Stimulated activated CD8-positive, alpha-beta memory T cell treated with anti-CD3 and anti-CD28 coated beads, Interleukin-12 subunit alpha, Interleukin-12 subunit beta, amount 100 ng/mL, for 24 hours (primary cell): ENCODE results near the gene CFAP91.
"Not testable (repeated sequence)": the region's sequence is repeated elsewhere in the genome, so short reads cannot be mapped to it uniquely, and the experiment has no call there.

ENCODE experiments used
- DNase-seq: peaks from one replicate; pipeline ENCODE4 v3.0.0-alpha.2; 2020; ENCODE audit errors: extremely low read depth

Gene CFAP91

GRCh38 chr3:119677641-119677934, 25.2 kb upstream of the CFAP91 start:
- no peak for DNase-seq

- DNase-seq, result not testable (repeated sequence)
Measured at GRCh38 chr3:119678209-119678608, 24.6 kb upstream of the CFAP91 start.

GRCh38 chr3:119679874-119680273, 22.9 kb upstream of the CFAP91 start:
- DNase-seq, result no peak

- DNase-seq, result no peak
Measured at GRCh38 chr3:119681279-119681678, 21.5 kb upstream of the CFAP91 start.

GRCh38 chr3:119683421-119683820, 19.4 kb upstream of the CFAP91 start:
- DNase-seq, result no peak

- no peak for DNase-seq
Measured at GRCh38 chr3:119690043-119690656, 12.7 kb upstream of the CFAP91 start.

- no peak for DNase-seq
Measured at GRCh38 chr3:119695480-119695879, 7.3 kb upstream of the CFAP91 start.

- no peak for DNase-seq
Measured at GRCh38 chr3:119697394-119697793, 5.4 kb upstream of the CFAP91 start.

- DNase-seq, result peak; percentile 1
Measured at GRCh38 chr3:119700269-119700919, 2.4 kb upstream of the CFAP91 start.

GRCh38 chr3:119700920-119701734, 1.7 kb upstream of the CFAP91 start:
- no peak for DNase-seq

GRCh38 chr3:119703820-119704531, 1.2 kb downstream of the CFAP91 start:
- DNase-seq, result no peak

- no peak for DNase-seq
Measured at GRCh38 chr3:119715105-119715504, 12.3 kb downstream of the CFAP91 start.

- no peak for DNase-seq
Measured at GRCh38 chr3:119716998-119717397, 14.2 kb downstream of the CFAP91 start.

- no peak for DNase-seq
Measured at GRCh38 chr3:119717520-119717919, 14.7 kb downstream of the CFAP91 start.

- no peak for DNase-seq
Measured at GRCh38 chr3:119723022-119723421, 20.2 kb downstream of the CFAP91 start.

GRCh38 chr3:119726909-119727308, 24.1 kb downstream of the CFAP91 start:
- no peak for DNase-seq

GRCh38 chr3:119729996-119730395, 27.2 kb downstream of the CFAP91 start:
- DNase-seq, result no peak

GRCh38 chr3:119731560-119732343, 28.9 kb downstream of the CFAP91 start:
- DNase-seq, result no peak

GRCh38 chr3:119733812-119734211, 31.0 kb downstream of the CFAP91 start:
- DNase-seq, result no peak

GRCh38 chr3:119738741-119739140, 35.9 kb downstream of the CFAP91 start:
- DNase-seq, result no peak
